ENCODE measurements around the gene CAPN13. TPM values are rescaled to one million over a fixed set of nuclear protein-coding genes. Genes with fewer than 3 reads are reported as not detected.

Gene CAPN13
- total RNA-seq, 4 donors from 2014 or later, result 38.0 to 396 (median 330) TPM

DNA sequence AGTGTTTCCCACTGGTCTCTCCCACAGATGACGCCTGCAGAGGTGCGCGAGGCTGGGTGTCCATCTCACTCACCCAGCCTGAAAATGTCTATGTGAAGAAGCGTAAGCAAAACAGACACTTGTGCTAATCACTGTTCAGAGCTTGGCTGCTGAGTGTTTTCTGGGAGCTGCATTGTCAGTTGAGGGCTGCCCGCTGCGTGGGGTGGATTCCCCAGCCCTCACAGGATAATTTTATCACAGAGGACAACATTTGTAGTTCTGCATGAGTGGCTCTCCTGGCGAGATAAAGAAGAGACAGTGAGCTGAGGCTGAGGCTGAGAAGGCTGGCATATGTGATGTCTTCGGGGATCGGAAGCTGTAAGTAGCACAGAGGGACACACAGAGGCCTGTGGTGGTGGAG lies 16.2 kb upstream of the CAPN13 start:
- Histone ChIP-seq H3K27me3 (no peaks in the 10 kb centered on the region), H3K4me1 (no peaks in the 10 kb centered on the region), H3K9me3 (peaks cover 0 to 8% (median 3%) of the 10 kb centered on the region in 4 donors), H3K27ac (no peak overlapping the region), H3K36me3 (no peaks in the 10 kb centered on the region), H3K4me3 (no peak overlapping the region)
- no peak for TF ChIP-seq POLR2A (IDR thresholded peaks at IDR 0.05)
- TF ChIP-seq, protein P1, sequence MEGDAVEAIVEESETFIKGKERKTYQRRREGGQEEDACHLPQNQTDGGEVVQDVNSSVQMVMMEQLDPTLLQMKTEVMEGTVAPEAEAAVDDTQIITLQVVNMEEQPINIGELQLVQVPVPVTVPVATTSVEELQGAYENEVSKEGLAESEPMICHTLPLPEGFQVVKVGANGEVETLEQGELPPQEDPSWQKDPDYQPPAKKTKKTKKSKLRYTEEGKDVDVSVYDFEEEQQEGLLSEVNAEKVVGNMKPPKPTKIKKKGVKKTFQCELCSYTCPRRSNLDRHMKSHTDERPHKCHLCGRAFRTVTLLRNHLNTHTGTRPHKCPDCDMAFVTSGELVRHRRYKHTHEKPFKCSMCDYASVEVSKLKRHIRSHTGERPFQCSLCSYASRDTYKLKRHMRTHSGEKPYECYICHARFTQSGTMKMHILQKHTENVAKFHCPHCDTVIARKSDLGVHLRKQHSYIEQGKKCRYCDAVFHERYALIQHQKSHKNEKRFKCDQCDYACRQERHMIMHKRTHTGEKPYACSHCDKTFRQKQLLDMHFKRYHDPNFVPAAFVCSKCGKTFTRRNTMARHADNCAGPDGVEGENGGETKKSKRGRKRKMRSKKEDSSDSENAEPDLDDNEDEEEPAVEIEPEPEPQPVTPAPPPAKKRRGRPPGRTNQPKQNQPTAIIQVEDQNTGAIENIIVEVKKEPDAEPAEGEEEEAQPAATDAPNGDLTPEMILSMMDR (IDR thresholded peaks at IDR 0.05), result no peak
- no peak for DNase-seq

DNA sequence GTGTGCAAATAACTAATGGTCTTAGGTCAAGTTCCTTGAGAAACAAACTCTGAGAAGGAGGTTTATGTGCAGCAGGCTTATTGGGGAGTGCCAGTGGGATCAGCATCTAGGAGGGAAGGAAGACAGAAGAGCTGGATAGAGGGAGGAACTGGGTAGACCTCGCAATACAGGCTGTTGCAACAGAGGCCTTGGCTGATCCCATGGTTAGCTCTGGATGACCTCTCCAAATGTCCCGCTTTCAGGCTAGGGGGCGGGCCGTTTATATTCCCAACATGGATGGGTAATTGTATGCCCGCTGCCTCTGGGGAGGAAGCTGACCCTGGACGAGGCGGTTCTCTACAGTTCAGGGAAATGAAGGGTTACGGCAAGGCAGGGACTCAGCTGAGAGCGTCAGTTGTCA lies 14.7 kb upstream of the CAPN13 start:
- Histone ChIP-seq H3K4me1 (no peaks in the 10 kb centered on the region), H3K27me3 (no peaks in the 10 kb centered on the region), H3K9me3 (peaks cover 0 to 7% (median 3%) of the 10 kb centered on the region in 4 donors), H3K27ac (no peak overlapping the region), H3K4me3 (no peak overlapping the region), H3K36me3 (no peaks in the 10 kb centered on the region)
- no peak for DNase-seq
- no peak for TF ChIP-seq POLR2A (IDR thresholded peaks at IDR 0.05)
- TF ChIP-seq, protein P1 (IDR thresholded peaks at IDR 0.05), result no peak

DNA sequence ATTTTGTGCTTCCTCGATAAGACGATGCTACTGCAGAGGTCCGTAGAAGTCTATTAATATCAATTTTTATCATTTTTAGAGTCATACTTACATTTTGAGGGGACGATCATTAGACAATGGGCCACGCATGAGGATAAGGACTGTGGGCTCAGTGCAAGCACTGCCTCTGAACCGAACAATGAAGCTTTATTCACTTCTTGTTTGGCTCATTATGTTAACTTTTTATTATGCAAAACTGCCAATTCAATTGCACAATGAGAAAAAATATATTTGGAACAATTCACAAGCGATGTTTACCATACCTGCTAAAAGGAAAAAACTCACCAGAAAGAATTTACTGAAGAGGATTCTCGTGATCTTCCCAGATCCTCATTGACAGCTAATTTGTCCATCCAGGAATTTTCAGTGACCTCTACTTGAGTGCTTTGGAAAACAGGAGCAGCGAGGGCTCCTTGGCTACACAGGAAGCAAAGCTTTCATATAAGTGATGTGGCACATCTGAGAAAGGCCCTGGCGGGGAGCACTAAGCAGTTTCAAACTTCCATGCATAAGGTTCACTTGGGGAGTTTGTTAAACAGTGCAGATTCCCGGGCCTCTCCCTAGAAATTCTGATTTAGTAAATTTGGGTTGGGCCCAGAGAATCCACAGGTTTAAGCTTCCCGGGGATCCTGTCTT lies 13.3 kb upstream of the CAPN13 start:
- Histone ChIP-seq H3K36me3 (no peaks in the 10 kb centered on the region), H3K9me3 (no peaks in the 10 kb centered on the region), H3K27ac (no peak overlapping the region), H3K4me1 (no peaks in the 10 kb centered on the region), H3K27me3 (no peaks in the 10 kb centered on the region), H3K4me3 (no peak overlapping the region)
- no peak for TF ChIP-seq POLR2A (IDR thresholded peaks at IDR 0.05)
- TF ChIP-seq, protein P1 (IDR thresholded peaks at IDR 0.05), result no peak
- no peak for DNase-seq

DNA sequence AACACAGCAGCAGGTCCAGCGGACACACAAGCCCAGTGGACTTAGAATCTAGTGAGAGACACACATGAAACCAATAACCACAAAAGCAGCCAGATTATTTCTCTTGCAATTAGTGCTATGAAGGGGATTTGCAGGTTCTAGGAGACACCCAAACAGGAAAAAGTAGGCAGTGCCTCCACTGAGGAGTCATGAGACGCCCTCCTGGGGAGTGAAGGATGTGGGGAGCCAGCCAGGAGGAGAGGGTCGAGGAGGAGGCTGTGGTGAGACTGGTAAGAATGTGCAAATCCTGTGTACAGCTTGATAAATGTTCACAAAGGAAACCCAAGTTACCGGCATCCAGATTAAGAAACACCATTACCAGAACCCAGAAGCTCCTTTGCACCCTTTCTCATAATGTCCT lies 2.7 kb upstream of the CAPN13 start:
- Histone ChIP-seq H3K4me3 (no peak overlapping the region), H3K9me3 (no peaks in the 10 kb centered on the region), H3K36me3 (no peaks in the 10 kb centered on the region), H3K27ac (no peak overlapping the region), H3K4me1 (peaks cover 0 to 6% (median 0%) of the 10 kb centered on the region in 4 donors), H3K27me3 (no peaks in the 10 kb centered on the region)
- no peak for DNase-seq
- no peak for TF ChIP-seq POLR2A (IDR thresholded peaks at IDR 0.05)
- TF ChIP-seq, protein P1 (IDR thresholded peaks at IDR 0.05), result no peak

DNA sequence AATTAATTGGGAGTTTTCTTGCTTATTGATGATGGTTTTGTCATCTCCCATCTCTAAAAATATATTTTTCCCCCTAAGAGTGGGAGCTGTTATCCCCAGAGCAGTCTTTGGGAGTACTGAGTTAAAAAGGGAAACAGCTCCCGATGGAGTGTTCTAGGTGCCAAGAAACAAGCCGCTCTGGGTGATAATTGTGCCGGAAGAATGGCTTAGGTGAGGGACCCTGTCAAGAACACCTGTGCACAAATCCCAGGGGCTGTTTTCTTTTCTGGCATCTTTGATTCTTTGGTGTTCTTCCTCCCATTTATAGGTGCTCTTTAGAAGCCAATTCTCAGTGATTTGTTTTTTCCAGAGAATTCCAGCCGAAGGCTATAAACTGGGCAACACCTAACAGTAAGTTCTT lies 1.4 kb upstream of the CAPN13 start:
- Histone ChIP-seq H3K36me3 (no peaks in the 10 kb centered on the region), H3K4me3 (no peak overlapping the region), H3K4me1 (peaks cover 0 to 6% (median 0%) of the 10 kb centered on the region in 4 donors), H3K27me3 (no peaks in the 10 kb centered on the region), H3K27ac (no peak overlapping the region), H3K9me3 (no peaks in the 10 kb centered on the region)
- no peak for TF ChIP-seq POLR2A (IDR thresholded peaks at IDR 0.05)
- TF ChIP-seq, protein P1 (IDR thresholded peaks at IDR 0.05), result no peak
- DNase-seq, result no peak

Measured in Peyer's patch (tissue), 4 donors.